Astrocyte of the cerebellum (primary cell): ENCODE measurements around the gene MED16.

Experiments
- DNase-seq: peaks from one replicate; pipeline ENCODE4 v3.0.0-alpha.2; 2011; ENCODE audit warnings: low read depth
- H3K4me3 ChIP-seq: 2 replicates; pipeline ENCODE4 v1.5.1; 2011; ENCODE audit warnings: mild to moderate bottlenecking, low read depth, low read length, moderate library complexity
- CTCF ChIP-seq: IDR thresholded peaks from 2 replicates; pipeline ENCODE4 v1.5.1; 2012; ENCODE audit warnings: low read length, low read depth, moderate library complexity, mild to moderate bottlenecking; ENCODE audit errors: missing control alignments
- in situ Hi-C: cut with HindIII; loops from 2 replicates; pipeline ENCODE4 v1.10.0; 2017; ENCODE audit warnings: low sequenced_read_pairs

The MED16 gene

GRCh38 chr19:888581-889385, 4.2 kb downstream of the MED16 start:
- DNase-seq = no peak
- in situ Hi-C loops = no loop called here
- TF ChIP-seq CTCF = no peak
- no peak overlapping the region for H3K4me3 ChIP-seq

- no peak overlapping the region for H3K4me3 ChIP-seq
- in situ Hi-C loops = no loop called here
- no peak for TF ChIP-seq CTCF
- DNase-seq = no peak
Measured at GRCh38 chr19:887599-887998, 5.4 kb downstream of the MED16 start.

- in situ Hi-C loops = no loop called here
- peak; percentile 69 for DNase-seq
- TF ChIP-seq CTCF = no peak
- H3K4me3 ChIP-seq = no peak overlapping the region
Measured at GRCh38 chr19:887072-887471, 5.9 kb downstream of the MED16 start.

GRCh38 chr19:885536-886224, 7.3 kb downstream of the MED16 start:
- H3K4me3 ChIP-seq = no peak overlapping the region
- in situ Hi-C loops = no loop called here
- TF ChIP-seq CTCF = no peak
- DNase-seq = no peak

- DNase-seq = no peak
- TF ChIP-seq CTCF = no peak
- in situ Hi-C loops = no loop called here
- no peak overlapping the region for H3K4me3 ChIP-seq
Measured at GRCh38 chr19:884420-885211, 8.4 kb downstream of the MED16 start.

GRCh38 chr19:883661-884211, 9.3 kb downstream of the MED16 start:
- H3K4me3 ChIP-seq = no peak overlapping the region
- TF ChIP-seq CTCF = no peak
- DNase-seq = no peak
- in situ Hi-C loops = no loop called here
